A549 (cell line): ENCODE results near the gene MRLN.

Source experiments
- CHD2 ChIP-seq: fragments of 150-350 bp; IDR thresholded peaks from 2 replicates; pipeline ENCODE4 v1.6.1; 2014; ENCODE audit warnings: low read length; ENCODE audit not compliant: partially characterized antibody
- CTCF ChIP-seq: fragments of >200 bp; sonication (Bioruptor Twin); formaldehyde crosslinking; IDR thresholded peaks from 3 replicates; pipeline ENCODE4 v1.5.1; 2016
- EP300 ChIP-seq, 2 experiments: fragments of >200 bp; sonication (Bioruptor Twin); formaldehyde crosslinking; IDR thresholded peaks; 2 replicates in 1 of 2; 3 replicates in 1 of 2; pipeline ENCODE4 v1.6.1; 2016 to 2017
- MAX ChIP-seq: IDR thresholded peaks from 2 replicates; pipeline ENCODE4 v1.6.1; 2012
- POLR2A ChIP-seq: IDR thresholded peaks from 2 replicates; pipeline ENCODE4 v1.6.1; 2012; ENCODE audit warnings: mild to moderate bottlenecking, low read length
- USF2 ChIP-seq: fragments of 450-650 bp; IDR thresholded peaks from 2 replicates; pipeline ENCODE4 v1.6.1; 2014; ENCODE audit warnings: antibody characterized with exemption

GRCh38 chr10:59720377-59720776, 32.9 kb downstream of the MRLN start:
- TF ChIP-seq POLR2A: no peak
- no peak for TF ChIP-seq MAX
- no peak for TF ChIP-seq USF2
- TF ChIP-seq CHD2: no peak
- TF ChIP-seq EP300 (IDR thresholded peaks at IDR 0.05): no peak
- no peak for TF ChIP-seq CTCF
